ENCODE data around the gene RBM10.

Gene RBM10

GRCh38 chrX:47180346-47180745 is 35.3 kb downstream of the RBM10 start:
- no peak for DNase-seq (ENCODE audit: low spot score)
- TF ChIP-seq CTCF (IDR thresholded peaks at IDR 0.05; ENCODE audit: extremely low read depth, missing control alignments), result no peak

- no peak for DNase-seq (ENCODE audit: low spot score)
- no peak for TF ChIP-seq CTCF (IDR thresholded peaks at IDR 0.05; ENCODE audit: extremely low read depth, missing control alignments)
Observed at GRCh38 chrX:47181301-47181700, 36.3 kb downstream of the RBM10 start.

- TF ChIP-seq CTCF (IDR thresholded peaks at IDR 0.05; ENCODE audit: extremely low read depth, missing control alignments), result no peak
- DNase-seq (ENCODE audit: low spot score), result no peak
Observed at GRCh38 chrX:47182106-47182700, 37.2 kb downstream of the RBM10 start.

GRCh38 chrX:47184486-47184885 is 39.5 kb downstream of the RBM10 start:
- no peak for TF ChIP-seq CTCF (IDR thresholded peaks at IDR 0.05; ENCODE audit: extremely low read depth, missing control alignments)
- DNase-seq (ENCODE audit: low spot score), result no peak

GRCh38 chrX:47185241-47185640 is 40.2 kb downstream of the RBM10 start:
- no peak for TF ChIP-seq CTCF (IDR thresholded peaks at IDR 0.05; ENCODE audit: extremely low read depth, missing control alignments)
- DNase-seq (ENCODE audit: low spot score), result no peak

GRCh38 chrX:47186096-47186740 is 41.2 kb downstream of the RBM10 start:
- TF ChIP-seq CTCF (IDR thresholded peaks at IDR 0.05; ENCODE audit: extremely low read depth, missing control alignments), result no peak
- DNase-seq (ENCODE audit: low spot score), result no peak

- TF ChIP-seq CTCF (IDR thresholded peaks at IDR 0.05; ENCODE audit: extremely low read depth, missing control alignments), result no peak
- DNase-seq (ENCODE audit: low spot score), result no peak
Observed at GRCh38 chrX:47187106-47187677, 42.2 kb downstream of the RBM10 start.

Measured in GM20000 (cell line).